ENCODE results near the gene KRTAP5-6.
"Not testable (repeated sequence)": the region's sequence is repeated elsewhere in the genome, so short reads cannot be mapped to it uniquely, and the experiment has no call there.

The KRTAP5-6 gene

GRCh38 chr11:1676229-1676740 is 20.7 kb upstream of the KRTAP5-6 start:
- H3K4me3 ChIP-seq (ENCODE audit: low read depth, low read length), result no peak overlapping the region
- no peak for TF ChIP-seq CTCF (IDR thresholded peaks at IDR 0.05; ENCODE audit: insufficient read depth, low read depth, low read length, missing control alignments)
- DNase-seq (ENCODE audit: low read depth), result no peak

GRCh38 chr11:1679881-1680280 is 17.1 kb upstream of the KRTAP5-6 start:
- no peak overlapping the region for H3K4me3 ChIP-seq (ENCODE audit: low read depth, low read length)
- DNase-seq (ENCODE audit: low read depth), result no peak
- no peak for TF ChIP-seq CTCF (IDR thresholded peaks at IDR 0.05; ENCODE audit: insufficient read depth, low read depth, low read length, missing control alignments)

GRCh38 chr11:1682225-1682905 is 14.6 kb upstream of the KRTAP5-6 start:
- no peak for DNase-seq (ENCODE audit: low read depth)
- no peak overlapping the region for H3K4me3 ChIP-seq (ENCODE audit: low read depth, low read length)
- TF ChIP-seq CTCF (IDR thresholded peaks at IDR 0.05; ENCODE audit: insufficient read depth, low read depth, low read length, missing control alignments), result no peak

- H3K4me3 ChIP-seq (ENCODE audit: low read depth, low read length); DNase-seq (ENCODE audit: low read depth): not testable (repeated sequence)
Observed at GRCh38 chr11:1683216-1683615, 13.8 kb upstream of the KRTAP5-6 start.

GRCh38 chr11:1683904-1684572 is 13.0 kb upstream of the KRTAP5-6 start:
- not testable (repeated sequence) for DNase-seq (ENCODE audit: low read depth); H3K4me3 ChIP-seq (ENCODE audit: low read depth, low read length)

GRCh38 chr11:1684886-1685874 is 11.8 kb upstream of the KRTAP5-6 start:
- H3K4me3 ChIP-seq (ENCODE audit: low read depth, low read length); DNase-seq (ENCODE audit: low read depth): not testable (repeated sequence)

- not testable (repeated sequence) for H3K4me3 ChIP-seq (ENCODE audit: low read depth, low read length); DNase-seq (ENCODE audit: low read depth)
Observed at GRCh38 chr11:1686220-1686619, 10.8 kb upstream of the KRTAP5-6 start.

GRCh38 chr11:1688336-1688947 is 8.6 kb upstream of the KRTAP5-6 start:
- not testable (repeated sequence) for H3K4me3 ChIP-seq (ENCODE audit: low read depth, low read length); DNase-seq (ENCODE audit: low read depth)

GRCh38 chr11:1689250-1690166 is 7.5 kb upstream of the KRTAP5-6 start:
- not testable (repeated sequence) for DNase-seq (ENCODE audit: low read depth); H3K4me3 ChIP-seq (ENCODE audit: low read depth, low read length)

Measured in GM12865 (cell line).